OCI-LY7 (cell line): ENCODE data around the gene LAMA2. TPM values are rescaled to one million over a fixed set of nuclear protein-coding genes. Genes with fewer than 3 reads are reported as not detected.

Experiments used
- BruUV-seq: library from RNA; stranded (reverse); fragments of 400-500 nt; replicated peaks from 2 replicates; lab custom pipeline; 2021; lab: Mats Ljungman, UMichigan
- CTCF ChIA-PET: fragments of 300-600 bp; sonication (Branson Sonifier 250); formaldehyde crosslinking; loops from one replicate; lab custom pipeline; 2022; ENCODE audit warnings: antibody characterized with exemption; ENCODE audit not compliant: unreplicated experiment; lab: Charles Lee
- POLR2A ChIA-PET: fragments of 300-600 bp; sonication (Branson Sonifier 250); formaldehyde crosslinking; loops from one replicate; lab custom pipeline; 2022; ENCODE audit warnings: antibody characterized with exemption; lab: Charles Lee
- DNase-seq: peaks from one replicate; pipeline ENCODE4 v3.0.0-alpha.2; 2015; ENCODE audit warnings: low spot score
- H2AFZ ChIP-seq: fragments of 200-600 bp; sonication (generic), shearing (Covaris generic); 2 replicates; pipeline ENCODE4 v1.6.1; 2014; ENCODE audit warnings: mild to moderate bottlenecking, antibody characterized with exemption, low read length, moderate library complexity
- H3K27ac ChIP-seq: fragments of 200-600 bp; sonication (generic); 2 replicates; pipeline ENCODE4 v1.5.1; 2014; ENCODE audit warnings: mixed run types, low read depth, mild to moderate bottlenecking, moderate library complexity, low read length, inconsistent platforms; ENCODE audit not compliant: poor library complexity, severe bottlenecking
- H3K36me3 ChIP-seq: fragments of 200-600 bp; sonication (generic); 2 replicates; pipeline ENCODE4 v1.6.1; 2014; ENCODE audit warnings: mild to moderate bottlenecking, antibody characterized with exemption, low read length, moderate library complexity, mixed read lengths; ENCODE audit not compliant: insufficient read depth
- H3K4me1 ChIP-seq: fragments of 200-600 bp; sonication (generic); 2 replicates; pipeline ENCODE4 v1.5.1; 2014; ENCODE audit warnings: mild to moderate bottlenecking, low read length; ENCODE audit not compliant: insufficient read depth, poor library complexity, severe bottlenecking
- H3K4me2 ChIP-seq: fragments of 200-600 bp; sonication (generic); 2 replicates; pipeline ENCODE4 v1.6.1; 2014; ENCODE audit warnings: mild to moderate bottlenecking, low read length
- H3K4me3 ChIP-seq: fragments of 200-600 bp; sonication (generic); 2 replicates; pipeline ENCODE4 v1.5.1; 2014; ENCODE audit warnings: mild to moderate bottlenecking, low read depth, low read length; ENCODE audit not compliant: poor library complexity, severe bottlenecking
- H3K79me2 ChIP-seq: fragments of 200-600 bp; sonication (generic); 2 replicates; pipeline ENCODE4 v1.6.1; 2016; ENCODE audit warnings: low read depth, mild to moderate bottlenecking, low read length, moderate library complexity, mixed read lengths; ENCODE audit not compliant: insufficient read depth
- H3K9me2 ChIP-seq: fragments of 200-600 bp; sonication (generic); 2 replicates; pipeline ENCODE4 v1.6.1; 2016; ENCODE audit warnings: mild to moderate bottlenecking, low read length, mixed read lengths; ENCODE audit not compliant: insufficient read depth
- H3K9me3 ChIP-seq: fragments of 200-600 bp; sonication (generic); 2 replicates; pipeline ENCODE4 v1.6.1; 2014; ENCODE audit warnings: mild to moderate bottlenecking, mixed run types, low read length, mixed read lengths
- H4K20me1 ChIP-seq: fragments of 200-600 bp; sonication (generic); 2 replicates; pipeline ENCODE4 v1.6.1; 2014; ENCODE audit warnings: mild to moderate bottlenecking, antibody characterized with exemption, low read length, moderate library complexity, mixed read lengths; ENCODE audit not compliant: insufficient read depth
- EZH2phosphoT487 ChIP-seq: fragments of 200-600 bp; sonication (generic); IDR thresholded peaks from 2 replicates; pipeline ENCODE4 v1.6.1; 2018; ENCODE audit warnings: low read depth, borderline replicate concordance, mild to moderate bottlenecking, mixed run types, antibody characterized with exemption, low read length, moderate library complexity, mixed read lengths
- intact Hi-C: fragments of 100-400 bp; cut with micrococcal nuclease; formaldehyde crosslinking; loops from one replicate; pipeline ENCODE4 v1.10.0; 2022; ENCODE audit not compliant: unreplicated experiment
- total RNA-seq, 2 experiments: library from RNA; depleted of rRNA in 1 of 2; stranded (reverse); fragments of >200 nt in 1 of 2; shearing (Covaris generic) in 1 of 2; gene quantifications; 2 replicates each; pipeline ENCODE4 v1.2.3, GENCODE V29; 2014 to 2022
- TF ChIP-seq, protein P1 (sequence below): fragments of 200-600 bp; sonication (generic); conservative IDR thresholded peaks from 2 replicates; pipeline ENCODE4 v1.5.1; 2014; ENCODE audit warnings: mild to moderate bottlenecking, antibody characterized with exemption, low read length, moderate library complexity, mixed read lengths

LAMA2 gene
- total RNA-seq, 2 experiments from 2014 or later: not detected

DNA sequence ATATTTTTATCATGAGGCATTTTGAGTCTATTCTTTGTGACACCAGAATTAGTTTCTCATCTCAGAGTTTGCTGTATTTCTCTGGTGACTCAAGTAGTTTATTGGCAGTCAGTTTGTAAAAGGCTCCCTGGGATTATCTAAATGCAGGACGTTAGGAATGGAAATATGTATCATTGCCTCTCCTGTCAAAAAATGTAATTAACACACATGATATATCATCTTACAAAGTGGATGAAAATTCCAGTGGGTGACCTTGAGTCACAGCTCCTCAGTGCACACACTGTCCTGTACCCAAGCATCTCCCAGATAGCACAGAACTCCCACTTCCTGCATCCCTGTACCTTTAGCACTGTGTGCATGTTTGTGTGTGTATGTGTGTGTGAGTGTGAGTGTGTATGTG, 258.6 kb downstream of the LAMA2 start:
- H3K4me2 ChIP-seq: no peak overlapping the region
- no peaks in the 10 kb centered on the region for H3K79me2 ChIP-seq
- CTCF ChIA-PET: no interaction called here
- no peaks in the 10 kb centered on the region for H3K9me3 ChIP-seq
- no peak for DNase-seq
- no peak overlapping the region for H2AFZ ChIP-seq
- intact Hi-C loops: no loop called here
- no peak overlapping the region for H3K27ac ChIP-seq
- no peaks in the 10 kb centered on the region for H3K9me2 ChIP-seq
- no peaks in the 10 kb centered on the region for H3K4me1 ChIP-seq
- no peak overlapping the region for H3K4me3 ChIP-seq
- H4K20me1 ChIP-seq: no peaks in the 10 kb centered on the region
- no TSS peak for BruUV-seq
- no peaks in the 10 kb centered on the region for H3K36me3 ChIP-seq
- POLR2A ChIA-PET: no interaction called here
- TF ChIP-seq, protein P1, sequence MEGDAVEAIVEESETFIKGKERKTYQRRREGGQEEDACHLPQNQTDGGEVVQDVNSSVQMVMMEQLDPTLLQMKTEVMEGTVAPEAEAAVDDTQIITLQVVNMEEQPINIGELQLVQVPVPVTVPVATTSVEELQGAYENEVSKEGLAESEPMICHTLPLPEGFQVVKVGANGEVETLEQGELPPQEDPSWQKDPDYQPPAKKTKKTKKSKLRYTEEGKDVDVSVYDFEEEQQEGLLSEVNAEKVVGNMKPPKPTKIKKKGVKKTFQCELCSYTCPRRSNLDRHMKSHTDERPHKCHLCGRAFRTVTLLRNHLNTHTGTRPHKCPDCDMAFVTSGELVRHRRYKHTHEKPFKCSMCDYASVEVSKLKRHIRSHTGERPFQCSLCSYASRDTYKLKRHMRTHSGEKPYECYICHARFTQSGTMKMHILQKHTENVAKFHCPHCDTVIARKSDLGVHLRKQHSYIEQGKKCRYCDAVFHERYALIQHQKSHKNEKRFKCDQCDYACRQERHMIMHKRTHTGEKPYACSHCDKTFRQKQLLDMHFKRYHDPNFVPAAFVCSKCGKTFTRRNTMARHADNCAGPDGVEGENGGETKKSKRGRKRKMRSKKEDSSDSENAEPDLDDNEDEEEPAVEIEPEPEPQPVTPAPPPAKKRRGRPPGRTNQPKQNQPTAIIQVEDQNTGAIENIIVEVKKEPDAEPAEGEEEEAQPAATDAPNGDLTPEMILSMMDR: no peak
- no peak for TF ChIP-seq EZH2phosphoT487

DNA sequence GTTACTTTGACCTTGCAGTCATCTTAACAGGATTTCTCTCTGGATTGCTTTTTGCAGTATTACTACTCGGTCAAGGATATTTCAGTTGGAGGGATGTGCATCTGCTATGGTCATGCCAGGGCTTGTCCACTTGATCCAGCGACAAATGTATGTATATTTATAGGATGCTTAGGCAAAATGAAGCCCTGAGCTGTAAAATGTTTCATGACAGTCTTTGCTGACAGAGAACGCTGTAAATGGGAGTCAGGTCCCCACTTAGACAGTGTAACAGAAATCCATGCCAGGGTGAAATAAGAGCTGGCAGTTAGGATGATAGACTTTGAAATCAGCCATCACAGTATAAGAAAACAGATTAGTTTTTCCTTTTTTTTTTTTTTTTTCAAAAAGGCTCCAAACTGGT, 264.0 kb downstream of the LAMA2 start:
- CTCF ChIA-PET: no interaction called here

DNA sequence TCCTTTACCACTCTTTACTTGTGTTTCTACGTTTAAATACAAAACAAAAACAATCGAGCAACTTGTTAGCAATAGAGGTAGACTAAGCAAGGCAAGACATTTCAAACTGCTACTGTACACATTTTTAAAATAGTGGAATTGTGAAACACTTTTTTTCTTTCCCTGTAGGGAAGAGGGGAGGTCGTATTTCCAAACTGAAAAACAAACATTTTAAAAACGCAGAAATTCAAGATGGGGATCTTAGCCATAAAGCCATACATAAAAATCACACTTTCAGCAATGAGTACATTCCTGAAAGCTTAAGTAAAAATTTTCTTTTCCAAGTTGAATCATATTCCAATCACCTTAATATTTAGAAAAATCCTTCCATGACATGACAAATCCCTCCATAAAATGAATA, 267.6 kb downstream of the LAMA2 start:
- intact Hi-C loops: no loop called here
- Histone ChIP-seq H3K27ac (no peak overlapping the region), H3K9me3 (no peaks in the 10 kb centered on the region), H2AFZ (no peak overlapping the region), H3K9me2 (no peaks in the 10 kb centered on the region), H3K36me3 (no peaks in the 10 kb centered on the region), H3K4me1 (no peaks in the 10 kb centered on the region), H3K79me2 (no peaks in the 10 kb centered on the region), H3K4me3 (no peak overlapping the region), H3K4me2 (no peak overlapping the region), H4K20me1 (no peaks in the 10 kb centered on the region)
- ChIA-PET POLR2A (interaction anchor here (0.5 to 0.9 kb wide), 2 partner anchors 12 to 626 kb away, joined by 3 to 4 read pairs; no protein-coding TSS in a partner anchor), CTCF (no interaction called here)
- BruUV-seq: no TSS peak
- TF ChIP-seq EZH2phosphoT487: no peak
- TF ChIP-seq, protein P1: no peak
- DNase-seq: no peak

More for the DNA sequence above, 264.0 kb downstream of the LAMA2 start:
- H3K4me3 ChIP-seq: no peak overlapping the region
- H3K79me2 ChIP-seq: no peaks in the 10 kb centered on the region
- H3K4me1 ChIP-seq: no peaks in the 10 kb centered on the region
- no peaks in the 10 kb centered on the region for H4K20me1 ChIP-seq
- H2AFZ ChIP-seq: no peak overlapping the region
- H3K9me2 ChIP-seq: no peaks in the 10 kb centered on the region
- no TSS peak for BruUV-seq
- H3K27ac ChIP-seq: no peak overlapping the region
- POLR2A ChIA-PET: interaction anchor here (0.6 to 1.2 kb wide), 5 partner anchors 21 to 119 kb away, joined by 3 to 5 read pairs (median 5); no protein-coding TSS in a partner anchor
- DNase-seq: no peak
- H3K4me2 ChIP-seq: no peak overlapping the region
- intact Hi-C loops: no loop called here
- no peaks in the 10 kb centered on the region for H3K36me3 ChIP-seq
- no peaks in the 10 kb centered on the region for H3K9me3 ChIP-seq
- TF ChIP-seq, protein P1: no peak
- TF ChIP-seq EZH2phosphoT487: no peak
